Activated CD4-positive, alpha-beta T cell treated with anti-CD3 and anti-CD28 coated beads, Interleukin-2, amount 50 U/mL, for 24 hours (primary cell): ENCODE data around the gene DEDD2.

ENCODE experiments used
- DNase-seq, 2 donors: peaks; one replicate each; pipeline ENCODE4 v3.0.0-alpha.2; 2020; ENCODE audit warnings: low read depth in 1 of 2, low spot score in 1 of 2

Gene DEDD2

GRCh38 chr19:42150911-42151361 lies 66.5 kb downstream of the DEDD2 start:
- DNase-seq, result no peak

- DNase-seq, result no peak
Measured at GRCh38 chr19:42150364-42150763, 67.1 kb downstream of the DEDD2 start.

DNA sequence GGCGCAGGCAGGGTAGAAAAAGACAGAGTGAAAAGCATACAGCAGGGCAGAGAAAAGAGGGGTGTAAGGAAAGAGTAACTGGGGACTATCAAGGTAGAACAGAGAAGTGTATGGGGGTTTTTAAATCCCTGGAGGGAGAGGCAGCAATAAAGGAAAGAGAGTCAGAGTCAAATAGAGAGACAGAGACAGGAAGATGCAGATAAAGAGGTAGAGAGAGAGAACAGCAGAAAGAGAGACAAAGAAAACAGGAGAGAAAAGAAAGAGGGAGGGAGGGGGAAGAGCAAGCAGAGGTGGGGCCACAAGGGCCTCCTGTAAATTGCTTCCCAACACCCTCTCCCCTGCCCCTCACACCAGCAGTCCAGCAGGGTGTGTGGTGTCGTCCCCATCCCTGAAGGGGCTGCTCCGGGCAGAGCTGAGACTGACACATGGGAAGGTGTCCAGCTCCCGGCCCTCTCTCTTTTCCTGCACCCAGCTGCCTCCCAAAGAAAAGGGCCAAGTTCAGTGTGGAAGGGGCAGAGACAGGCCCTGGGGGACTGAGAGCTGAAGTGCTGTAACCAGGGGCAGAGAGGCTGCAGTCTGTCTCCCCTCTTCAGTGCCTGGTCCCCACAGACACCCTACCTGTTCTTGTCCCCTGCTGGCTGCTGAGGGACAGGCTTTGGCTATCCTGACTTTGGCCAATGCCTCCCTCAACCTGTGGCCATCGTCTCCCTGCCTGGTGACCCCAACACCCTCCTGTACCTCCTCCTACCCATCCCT lies 67.9 kb downstream of the DEDD2 start:
- no peak for DNase-seq
